Muscle of leg (tissue), 16 donors: Measurements from ENCODE around the gene EIF4G3. TPM values are rescaled to one million over a fixed set of nuclear protein-coding genes. Genes with fewer than 3 reads are reported as not detected.
"Not testable (repeated sequence)": the region's sequence is repeated elsewhere in the genome, so short reads cannot be mapped to it uniquely, and the experiment has no call there.

ENCODE experiments used
- DNase-seq: peaks from one replicate; pipeline ENCODE4 v3.0.0; 2013
- H3K27ac ChIP-seq: one replicate; pipeline ENCODE4 v1.5.1; 2013; ENCODE audit warnings: mild to moderate bottlenecking, low read length, control low read depth
- H3K27me3 ChIP-seq: one replicate; pipeline ENCODE4 v1.6.1; 2013; ENCODE audit warnings: low read length; ENCODE audit not compliant: control insufficient read depth, insufficient read depth
- H3K36me3 ChIP-seq: one replicate; pipeline ENCODE4 v1.6.1; 2013; ENCODE audit warnings: low read length; ENCODE audit not compliant: control insufficient read depth, insufficient read depth
- H3K4me1 ChIP-seq: one replicate; pipeline ENCODE4 v1.6.1; 2013; ENCODE audit warnings: low read length; ENCODE audit not compliant: control insufficient read depth, insufficient read depth
- H3K4me3 ChIP-seq: one replicate; pipeline ENCODE4 v1.5.1; 2013; ENCODE audit warnings: low read length, control low read depth
- H3K9me3 ChIP-seq: replicated peaks from 2 replicates; pipeline ENCODE4 v1.6.1; 2013; ENCODE audit warnings: low read depth, low read length; ENCODE audit not compliant: control insufficient read depth
- WGBS: methylation state at CpG from one replicate; pipeline ENCODE4 v1.1.5; 2013; ENCODE audit warnings: missing lambda C conversion rate; ENCODE audit not compliant: insufficient coverage; 5-methylcytosine and 5-hydroxymethylcytosine counted together
- long read RNA-seq, 11 donors: transcript quantifications; one replicate each; lab custom pipeline, GENCODE V29; 2026
- polyA plus RNA-seq, 8 donors: library from polyadenylated mRNA; unstranded; fragments of 120-200 nt; gene quantifications; one replicate each; pipeline versions ENCODE4 v1.2.1 to v1.2.3, GENCODE V29; 2013; ENCODE audit warnings: inconsistent platforms in 1 of 8, low replicate concordance in 1 of 8; ENCODE audit not compliant: insufficient read length in 8 of 8, insufficient read depth in 1 of 8
- total RNA-seq: library from RNA; stranded (reverse); fragments of 120-200 nt; gene quantifications from one replicate; pipeline ENCODE4 v1.2.4, GENCODE V29; 2013

Gene EIF4G3
- 23.4 TPM for total RNA-seq
- polyA plus RNA-seq = 10 to 100 TPM; 24.2 to 42.0 (median 34.6) TPM
- long read RNA-seq, donor 1, partial matches to known transcripts = 6 of 6 reads
- long read RNA-seq, donor 1, other reads (novel, unspliced or antisense) = 0 of 6 reads
- long read RNA-seq, donor 2 = 0 reads
- long read RNA-seq, donor 3, partial matches to known transcripts = 12 of 12 reads
- long read RNA-seq, donor 3, other reads (novel, unspliced or antisense) = 0 of 12 reads
- long read RNA-seq, donor 4 = 0 reads
- long read RNA-seq, donor 5, partial matches to known transcripts = 31 of 32 reads
- long read RNA-seq, donor 5, other reads (novel, unspliced or antisense) = 0 of 32 reads
- long read RNA-seq, donor 6, partial matches to known transcripts = 5 of 5 reads
- long read RNA-seq, donor 6, other reads (novel, unspliced or antisense) = 0 of 5 reads
- long read RNA-seq, donor 7, partial matches to known transcripts = 0 of 1 reads
- long read RNA-seq, donor 7, other reads (novel, unspliced or antisense) = 0 of 1 reads
- long read RNA-seq, donor 8, partial matches to known transcripts = 0 of 1 reads
- long read RNA-seq, donor 8, other reads (novel, unspliced or antisense) = 0 of 1 reads
- long read RNA-seq, donor 9, partial matches to known transcripts = 0 of 1 reads
- long read RNA-seq, donor 9, other reads (novel, unspliced or antisense) = 0 of 1 reads
- long read RNA-seq, donor 10 = 0 reads
- long read RNA-seq, donor 11 = 0 reads

- H3K4me1 ChIP-seq = peaks cover 3% of the 10 kb centered on the region
- peak within 1 kb of the TSS; percentile 93 for H3K27ac ChIP-seq
- H3K27me3 ChIP-seq = no peaks in the 10 kb centered on the region
- H3K9me3 ChIP-seq = no peaks in the 10 kb centered on the region
- H3K36me3 ChIP-seq = no peaks in the 10 kb centered on the region
- WGBS = 2% methylated on average over 82 of the region's 90 CpGs
- peak within 1 kb of the TSS; percentile 96 for H3K4me3 ChIP-seq
- DNase-seq = peak; percentile 99
Measured at GRCh38 chr1:21176586-21177555, at the start of gene EIF4G3. Gene EIF4G3, minus strand, starts transcription at chr1:21176897. Its CDS starts 174,155 bp downstream, at chr1:21002742.

GRCh38 chr1:21225065-21225464 lies 48.4 kb upstream of the EIF4G3 start:
- H3K4me3 ChIP-seq = no peak overlapping the region
- no peak for DNase-seq
- H3K27me3 ChIP-seq = no peaks in the 10 kb centered on the region
- H3K27ac ChIP-seq = no peak overlapping the region
- no peaks in the 10 kb centered on the region for H3K9me3 ChIP-seq
- peaks cover 47% of the 10 kb centered on the region for H3K36me3 ChIP-seq
- 94% methylated on average over 33 of the region's 33 CpGs for WGBS
- peaks cover 3% of the 10 kb centered on the region for H3K4me1 ChIP-seq

- Histone ChIP-seq H3K36me3 (peaks cover 46% of the 10 kb centered on the region), H3K9me3 (no peaks in the 10 kb centered on the region), H3K4me3 (no peak overlapping the region), H3K27ac (no peak overlapping the region), H3K4me1 (peaks cover 3% of the 10 kb centered on the region), H3K27me3 (no peaks in the 10 kb centered on the region)
- DNase-seq = peak; percentile 68
- 90% methylated on average over 5 of the region's 7 CpGs for WGBS
Measured at GRCh38 chr1:21220815-21221214, 44.1 kb upstream of the EIF4G3 start.

- Histone ChIP-seq H3K9me3 (no peaks in the 10 kb centered on the region), H3K36me3 (peaks cover 37% of the 10 kb centered on the region), H3K27me3 (no peaks in the 10 kb centered on the region), H3K4me3 (no peak overlapping the region), H3K27ac (no peak overlapping the region), H3K4me1 (peaks cover 3% of the 10 kb centered on the region)
- no peak for DNase-seq
- 90% methylated on average over 21 of the region's 21 CpGs for WGBS
Measured at GRCh38 chr1:21219674-21220073, 43.0 kb upstream of the EIF4G3 start.

- Histone ChIP-seq H3K4me3 (no peak overlapping the region), H3K4me1 (peaks cover 3% of the 10 kb centered on the region), H3K9me3 (no peaks in the 10 kb centered on the region), H3K27me3 (no peaks in the 10 kb centered on the region), H3K27ac (no peak overlapping the region), H3K36me3 (peaks cover 28% of the 10 kb centered on the region)
- 83% methylated on average over 13 of the region's 20 CpGs for WGBS
- DNase-seq = no peak
Measured at GRCh38 chr1:21217812-21218596, 41.3 kb upstream of the EIF4G3 start.

- no peak overlapping the region for H3K27ac ChIP-seq
- WGBS = 81% methylated on average over 13 of the region's 19 CpGs
- peaks cover 3% of the 10 kb centered on the region for H3K4me1 ChIP-seq
- no peak overlapping the region for H3K4me3 ChIP-seq
- DNase-seq = no peak
- H3K27me3 ChIP-seq = no peaks in the 10 kb centered on the region
- no peaks in the 10 kb centered on the region for H3K9me3 ChIP-seq
- H3K36me3 ChIP-seq = peaks cover 28% of the 10 kb centered on the region
Measured at GRCh38 chr1:21216835-21217811, 40.4 kb upstream of the EIF4G3 start.

- Histone ChIP-seq H3K4me3 (no peak overlapping the region), H3K36me3 (peaks cover under 1% of the 10 kb centered on the region), H3K9me3 (no peaks in the 10 kb centered on the region), H3K27me3 (no peaks in the 10 kb centered on the region), H3K27ac (no peak overlapping the region), H3K4me1 (no peaks in the 10 kb centered on the region)
- DNase-seq = no peak
- WGBS = no CpG with 5 or more reads among the region's 3 CpGs
Measured at GRCh38 chr1:21212126-21212525, 35.4 kb upstream of the EIF4G3 start.

- 87% methylated on average over 3 of the region's 6 CpGs for WGBS
- H3K27ac ChIP-seq, H3K9me3 ChIP-seq, H3K4me3 ChIP-seq, H3K4me1 ChIP-seq, DNase-seq, H3K27me3 ChIP-seq, H3K36me3 ChIP-seq: not testable (repeated sequence)
Measured at GRCh38 chr1:21208137-21208700, 31.5 kb upstream of the EIF4G3 start.
